HG03575 (cell line): Measurements from ENCODE around the gene PGAP3.
"Not testable (repeated sequence)": the region's sequence is repeated elsewhere in the genome, so short reads cannot be mapped to it uniquely, and the experiment has no call there.

Experiments used
- ATAC-seq: cut with Tn5 transposase; IDR thresholded peaks from one replicate; pipeline ENCODE4 v1.9.1; 2021; ENCODE audit not compliant: unreplicated experiment, insufficient number of reproducible peaks, low FRiP score; ENCODE audit errors: extremely low read depth

The PGAP3 gene

GRCh38 chr17:39716073-39716818, 28.4 kb upstream of the PGAP3 start:
- no peak for ATAC-seq

- no peak for ATAC-seq
Observed at GRCh38 chr17:39715375-39716072, 27.7 kb upstream of the PGAP3 start.

- ATAC-seq, result no peak
Observed at GRCh38 chr17:39714234-39714633, 26.4 kb upstream of the PGAP3 start.

GRCh38 chr17:39711851-39712250, 24.0 kb upstream of the PGAP3 start:
- ATAC-seq, result no peak

GRCh38 chr17:39711071-39711470, 23.2 kb upstream of the PGAP3 start:
- ATAC-seq, result not testable (repeated sequence)

GRCh38 chr17:39709998-39710964, 22.4 kb upstream of the PGAP3 start:
- ATAC-seq, result no peak

GRCh38 chr17:39709319-39709997, 21.6 kb upstream of the PGAP3 start:
- ATAC-seq, result no peak

GRCh38 chr17:39706921-39707337, 19.1 kb upstream of the PGAP3 start:
- no peak for ATAC-seq

- ATAC-seq, result no peak
Observed at GRCh38 chr17:39706383-39706782, 18.5 kb upstream of the PGAP3 start.

- ATAC-seq, result no peak
Observed at GRCh38 chr17:39705786-39706348, 18.0 kb upstream of the PGAP3 start.

GRCh38 chr17:39704821-39705551, 17.1 kb upstream of the PGAP3 start:
- ATAC-seq, result no peak

- no peak for ATAC-seq
Observed at GRCh38 chr17:39703913-39704312, 16.1 kb upstream of the PGAP3 start.

- no peak for ATAC-seq
Observed at GRCh38 chr17:39702901-39703893, 15.3 kb upstream of the PGAP3 start.

- ATAC-seq, result no peak
Observed at GRCh38 chr17:39701784-39702422, 14.0 kb upstream of the PGAP3 start.

GRCh38 chr17:39701012-39701783, 13.3 kb upstream of the PGAP3 start:
- ATAC-seq, result no peak
